H1 (cell line): ENCODE results near the gene CAPN7. TPM values are rescaled to one million over a fixed set of nuclear protein-coding genes. Genes with fewer than 3 reads are reported as not detected.

Source experiments
- CTCF ChIA-PET: fragments of 300-600 bp; sonication (Branson Sonifier 250); formaldehyde crosslinking; loops from one replicate; lab custom pipeline; 2021; ENCODE audit not compliant: partially characterized antibody; lab: Charles Lee
- POLR2A ChIA-PET: fragments of 300-600 bp; sonication (Branson Sonifier 250); formaldehyde crosslinking; loops from one replicate; lab custom pipeline; 2021; ENCODE audit warnings: inconsistent platforms; ENCODE audit not compliant: partially characterized antibody; lab: Charles Lee
- DNase-seq, 2 experiments: peaks; one replicate each; pipeline versions ENCODE4 v3.0.0 to v3.0.0-alpha.2; 2010 to 2022; ENCODE audit warnings: low spot score in 2 of 2, low read depth in 1 of 2, mixed read lengths in 1 of 2
- FAIRE-seq: peaks from 2 replicates; lab custom pipeline; 2011; peaks lifted over from hg19 to GRCh38; lab: Jason Lieb, UNC
- H2AFZ ChIP-seq: 2 replicates; pipeline ENCODE4 v1.8.1; 2012; ENCODE audit warnings: low read length, inconsistent platforms
- H2AK5ac ChIP-seq: 2 replicates; pipeline ENCODE4 v1.6.1; 2013; ENCODE audit warnings: low read depth, low read length
- H2BK120ac ChIP-seq: replicated peaks from 2 replicates; pipeline ENCODE3; 2013; ENCODE audit warnings: low read depth, low read length, inconsistent platforms
- H2BK12ac ChIP-seq: 2 replicates; pipeline ENCODE4 v1.6.1; 2013; ENCODE audit warnings: low read depth, low read length
- H2BK15ac ChIP-seq: 2 replicates; pipeline ENCODE4 v1.6.1; 2013; ENCODE audit warnings: low read length
- H2BK20ac ChIP-seq: 2 replicates; pipeline ENCODE4 v1.6.1; 2013; ENCODE audit warnings: low read length
- H2BK5ac ChIP-seq: 2 replicates; pipeline ENCODE4 v1.6.1; 2013; ENCODE audit warnings: low read depth, low read length
- H3K14ac ChIP-seq: 2 replicates; pipeline ENCODE4 v1.6.1; 2013; ENCODE audit warnings: inconsistent platforms; ENCODE audit not compliant: insufficient read length
- H3K18ac ChIP-seq: 2 replicates; pipeline ENCODE4 v1.6.1; 2013; ENCODE audit warnings: low read length; ENCODE audit errors: extremely low read depth
- H3K23ac ChIP-seq: 2 replicates; pipeline ENCODE4 v1.6.1; 2013; ENCODE audit warnings: inconsistent platforms; ENCODE audit not compliant: insufficient read length
- H3K23me2 ChIP-seq: 2 replicates; pipeline ENCODE4 v1.6.1; 2013; ENCODE audit warnings: low read depth, low read length
- H3K27ac ChIP-seq: 2 replicates; pipeline ENCODE4 v1.6.1; 2011; ENCODE audit warnings: low read depth, low read length, inconsistent platforms
- H3K27me3 ChIP-seq, 4 experiments: replicated peaks in 1 of 4; 1 replicate in 1 of 4; 2 replicates in 3 of 4; pipeline versions ENCODE4 v1.6.1 to v1.8.1; 2011 to 2013; ENCODE audit warnings: low read length in 3 of 4, mild to moderate bottlenecking in 3 of 4, inconsistent platforms in 2 of 4, mixed read lengths in 2 of 4, moderate library complexity in 1 of 4; ENCODE audit not compliant: control insufficient read depth in 3 of 4, insufficient read depth in 3 of 4; ENCODE audit errors: extremely low read depth in 1 of 4
- H3K36me3 ChIP-seq, 4 experiments: 2 replicates each; pipeline versions ENCODE4 v1.6.1 to v1.8.1; 2011 to 2013; ENCODE audit warnings: mild to moderate bottlenecking in 4 of 4, low read length in 3 of 4, moderate library complexity in 2 of 4, control low read depth in 1 of 4, inconsistent platforms in 1 of 4; ENCODE audit not compliant: insufficient read depth in 4 of 4, control insufficient read depth in 2 of 4
- H3K4ac ChIP-seq: replicated peaks from 2 replicates; pipeline ENCODE3; 2013; ENCODE audit warnings: low read length, low read depth, mixed read lengths, inconsistent platforms; ENCODE audit not compliant: insufficient read length
- H3K4me1 ChIP-seq, 4 experiments: replicated peaks in 1 of 4; 1 replicate in 1 of 4; 2 replicates in 3 of 4; pipeline versions ENCODE4 v1.6.1 to v1.8.1; 2011 to 2013; ENCODE audit warnings: low read length in 3 of 4, inconsistent platforms in 2 of 4, mixed read lengths in 1 of 4; ENCODE audit not compliant: insufficient read depth in 4 of 4, control insufficient read depth in 3 of 4
- H3K4me2 ChIP-seq, 2 experiments: 2 replicates each; pipeline versions ENCODE4 v1.6.1 to v1.8.1; 2011 to 2013; ENCODE audit warnings: low read depth in 2 of 2, low read length in 2 of 2, control low read depth in 1 of 2, inconsistent platforms in 1 of 2, mild to moderate bottlenecking in 1 of 2; ENCODE audit not compliant: insufficient read depth in 1 of 2
- H3K4me3 ChIP-seq, 4 experiments: fragments of 200-600, 300-600 bp in 1 of 4; sonication (generic), shearing (Covaris generic), sonication (Bioruptor Twin) in 1 of 4; 2 replicates each; pipeline versions ENCODE4 v1.5.1 to v1.8.1; 2011 to 2016; ENCODE audit warnings: low read length in 4 of 4, low read depth in 3 of 4, control low read depth in 2 of 4, inconsistent platforms in 2 of 4, mild to moderate bottlenecking in 2 of 4, mixed read lengths in 1 of 4, moderate library complexity in 1 of 4; ENCODE audit not compliant: insufficient read depth in 2 of 4; ENCODE audit errors: extremely low read depth in 1 of 4
- H3K56ac ChIP-seq: replicated peaks from 2 replicates; pipeline ENCODE3; 2013; ENCODE audit warnings: low read depth, mild to moderate bottlenecking, mixed read lengths, low read length, inconsistent platforms; ENCODE audit not compliant: insufficient read length
- H3K79me1 ChIP-seq: 2 replicates; pipeline ENCODE4 v1.6.1; 2013; ENCODE audit warnings: low read depth, low read length, control low read depth
- H3K79me2 ChIP-seq, 2 experiments: 2 replicates each; pipeline versions ENCODE4 v1.6.1 to v1.8.1; 2012 to 2013; ENCODE audit warnings: low read length in 2 of 2, mild to moderate bottlenecking in 2 of 2, inconsistent platforms in 1 of 2; ENCODE audit not compliant: insufficient read depth in 2 of 2, control insufficient read depth in 1 of 2
- H3K9ac ChIP-seq, 4 experiments: replicated peaks in 1 of 4; 1 replicate in 1 of 4; 2 replicates in 3 of 4; pipeline versions ENCODE4 v1.6.1 to v1.8.1; 2011 to 2013; ENCODE audit warnings: low read depth in 3 of 4, low read length in 3 of 4, control low read depth in 2 of 4, mild to moderate bottlenecking in 2 of 4, moderate library complexity in 2 of 4, inconsistent platforms in 1 of 4; ENCODE audit errors: extremely low read depth in 1 of 4
- H3K9me3 ChIP-seq, 2 experiments: 2 replicates each; pipeline versions ENCODE4 v1.6.1 to v1.8.1; 2012 to 2013; ENCODE audit warnings: mild to moderate bottlenecking in 2 of 2, moderate library complexity in 2 of 2, control low read depth in 1 of 2, inconsistent platforms in 1 of 2, low read depth in 1 of 2, low read length in 1 of 2, mixed read lengths in 1 of 2; ENCODE audit not compliant: insufficient read depth in 2 of 2
- H4K20me1 ChIP-seq, 2 experiments: replicated peaks in 1 of 2; 2 replicates each; pipeline versions ENCODE3 to v1.8.1; 2011 to 2013; ENCODE audit warnings: inconsistent platforms in 2 of 2, low read length in 2 of 2, mild to moderate bottlenecking in 1 of 2; ENCODE audit not compliant: insufficient read depth in 2 of 2, control insufficient read depth in 1 of 2
- H4K5ac ChIP-seq: 2 replicates; pipeline ENCODE4 v1.6.1; 2013; ENCODE audit warnings: low read length, low read depth, mixed read lengths, inconsistent platforms; ENCODE audit not compliant: insufficient read length
- H4K8ac ChIP-seq: 2 replicates; pipeline ENCODE4 v1.8.0; 2013; ENCODE audit warnings: mild to moderate bottlenecking, moderate library complexity, low read length, inconsistent platforms; ENCODE audit not compliant: insufficient read depth; ENCODE audit errors: extremely low read depth
- H4K91ac ChIP-seq: replicated peaks from 2 replicates; pipeline ENCODE3; 2013; ENCODE audit warnings: low read length, mixed read lengths, inconsistent platforms; ENCODE audit not compliant: insufficient read length
- ASH2L ChIP-seq: fragments of 200-600, 300-600 bp; sonication (generic); IDR thresholded peaks from one replicate; pipeline ENCODE4 v1.7.1; 2017; ENCODE audit warnings: low read length
- CTCF ChIP-seq, 3 experiments: IDR thresholded peaks; 1 replicate in 2 of 3; 2 replicates in 1 of 3; pipeline versions ENCODE4 v1.5.1 to v1.6.1; 2011; ENCODE audit warnings: low read length in 3 of 3, mild to moderate bottlenecking in 3 of 3, inconsistent platforms in 2 of 3, low read depth in 1 of 3, moderate library complexity in 1 of 3; ENCODE audit not compliant: insufficient read depth in 1 of 3; ENCODE audit errors: control extremely low read depth in 1 of 3
- JUND ChIP-seq: IDR thresholded peaks from 2 replicates; pipeline ENCODE4 v1.6.1; 2011; ENCODE audit warnings: mild to moderate bottlenecking, improper control_type of control experiment, low read length
- POLR2A ChIP-seq, 2 experiments: IDR thresholded peaks; 1 replicate in 1 of 2; 2 replicates in 1 of 2; pipeline ENCODE4 v1.6.1; 2011; ENCODE audit warnings: low read depth in 2 of 2, low read length in 2 of 2, mild to moderate bottlenecking in 2 of 2; ENCODE audit errors: control extremely low read depth in 1 of 2
- RNF2 ChIP-seq: fragments of 200-900, 300-1000 bp; sonication (generic); IDR thresholded peaks from 2 replicates; pipeline ENCODE4 v1.7.1; 2016; ENCODE audit warnings: borderline replicate concordance, low read depth, mild to moderate bottlenecking, antibody characterized with exemption, low read length; ENCODE audit not compliant: poor library complexity, severe bottlenecking; ENCODE audit errors: missing control alignments
- TBP ChIP-seq: IDR thresholded peaks from 2 replicates; pipeline ENCODE4 v1.6.1; 2011; ENCODE audit warnings: low read depth, low read length, improper control_type of control experiment
- ZNF274 ChIP-seq: IDR thresholded peaks from 2 replicates; pipeline ENCODE4 v1.7.0; 2012; ENCODE audit warnings: low read length, borderline replicate concordance; ENCODE audit errors: extremely low read depth
- WGBS, 2 experiments: shearing (Covaris generic) in 1 of 2; methylation state at CpG; one replicate each; pipeline versions ENCODE4 v1.1.6 to v1.1.7; 2013 to 2015; ENCODE audit warnings: low lambda C conversion rate in 2 of 2, mixed read lengths in 2 of 2, inconsistent platforms in 1 of 2, low coverage in 1 of 2, missing lambda C conversion rate in 1 of 2; ENCODE audit not compliant: insufficient replicate concordance in 2 of 2, insufficient coverage in 1 of 2, insufficient read length in 1 of 2; ENCODE audit errors: extremely low coverage in 1 of 2, missing lambda C conversion rate in 1 of 2; 5-methylcytosine and 5-hydroxymethylcytosine counted together
- polyA plus RNA-seq, 7 experiments: library from polyadenylated mRNA; depleted of rRNA in 3 of 7; stranded (reverse) in 5 of 7; unstranded in 2 of 7; fragments of >200 nt in 5 of 7; fragments of 200-250 nt in 2 of 7; gene quantifications; 1 replicate in 5 of 7; 2 replicates in 1 of 7; 4 replicates in 1 of 7; pipeline versions ENCODE4 v1.2.1 to v1.2.3, GENCODE V29; 2011 to 2013; ENCODE audit warnings: missing spikeins in 2 of 7, mixed read lengths in 2 of 7
- total RNA-seq: library from RNA; stranded (reverse); fragmentation: NEBNext Ultra II Directional; extraction: Animal tissue kit (Norgen Biotek cat#: 25700); gene quantifications from 2 replicates; pipeline ENCODE4 v1.2.1, GENCODE V29; 2021

The CAPN7 gene
- total and polyA plus RNA-seq, 2 of the 8 experiments (the other 6 are each of a cell fraction or from before 2014, with no cell fraction given) = 5.3 to 13.2 TPM

- no peak for FAIRE-seq
- WGBS, 2 experiments = 77% methylated on average over 1 of the region's 1 CpG; no CpG with 5 or more reads in 1 of the 2 experiments
Observed at GRCh38 chr3:15164340-15164739, 41.7 kb upstream of the CAPN7 start.

More at GRCh38 chr3:15164340-15164739, 41.7 kb upstream of the CAPN7 start:
- ChIA-PET POLR2A (no interaction called here), CTCF (no interaction called here)
- Histone ChIP-seq H2BK120ac (no peak overlapping the region), H3K4me3 (no peak overlapping the region), H4K5ac (no peak overlapping the region), H3K79me2 (no peaks in the 10 kb centered on the region), H3K56ac (no peak overlapping the region), H4K20me1 (no peaks in the 10 kb centered on the region), H3K4ac (no peak overlapping the region), H2AFZ (no peak overlapping the region), H2BK15ac (no peak overlapping the region), H3K9ac (no peak overlapping the region), H3K4me1 (no peaks in the 10 kb centered on the region), H3K36me3 (no peaks in the 10 kb centered on the region), H3K23ac (no peak overlapping the region), H4K8ac (no peak overlapping the region), H2BK12ac (no peak overlapping the region), H3K79me1 (no peaks in the 10 kb centered on the region), H2BK5ac (no peak overlapping the region), H3K18ac (no peak overlapping the region), H3K9me3 (peaks cover 4 to 7% of the 10 kb centered on the region in 2 experiments; a peak in 2 of 4 replicates), H3K23me2 (no peaks in the 10 kb centered on the region), H3K27me3 (no peaks in the 10 kb centered on the region), H4K91ac (no peak overlapping the region), H2AK5ac (no peak overlapping the region), H3K4me2 (no peak overlapping the region), H2BK20ac (no peak overlapping the region), H3K27ac (no peak overlapping the region), H3K14ac (no peak overlapping the region)
- TF ChIP-seq TBP (no peak), JUND (no peak), POLR2A (IDR thresholded peaks at IDR 0.05; ENCODE audit: control extremely low read depth in 1 of 2, low read depth in 2 of 2, low read length in 2 of 2) (no peak), ASH2L (no peak), ZNF274 (no peak), RNF2 (no peak), CTCF (IDR thresholded peaks at IDR 0.05; ENCODE audit: control extremely low read depth in 1 of 3, insufficient read depth in 1 of 3, low read depth in 1 of 3, low read length in 3 of 3) (no peak)
- no peak for DNase-seq
